ENCODE data around the gene CAMK1.
A peak's percentile ranks its signal among the peaks of the same experiment; 100 is the strongest.

CAMK1 gene

DNA sequence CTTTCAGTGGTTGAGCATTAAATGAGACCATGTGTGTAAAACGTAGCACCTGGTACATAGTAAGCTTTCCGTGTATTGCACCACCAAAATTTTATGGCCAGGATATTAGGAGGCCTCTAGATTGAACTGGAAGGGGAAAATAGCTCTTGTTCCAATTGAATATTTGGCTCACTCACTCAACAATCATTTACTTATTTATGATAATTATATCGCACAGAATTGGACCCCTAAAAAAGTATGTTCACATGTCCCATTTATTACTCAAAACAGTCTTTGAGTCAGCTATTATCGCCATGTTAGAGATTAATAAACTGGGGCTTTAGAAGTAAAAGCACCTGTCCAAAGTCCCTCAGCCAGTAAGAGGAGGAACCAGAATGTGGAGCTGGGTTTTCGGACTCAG, 35.2 kb upstream of the CAMK1 start:
- Mint-ChIP-seq H3K36me3 (peaks cover 6% of the 10 kb centered on the region), H3K4me1 (ENCODE audit: low read depth) (peaks cover 28% of the 10 kb centered on the region), H3K27ac (no peak overlapping the region), H3K9me3 (ENCODE audit: low read depth) (no peaks in the 10 kb centered on the region), H3K4me3 (no peak overlapping the region), H3K27me3 (no peaks in the 10 kb centered on the region)

- peaks cover 6% of the 10 kb centered on the region for H3K36me3 Mint-ChIP-seq
- H3K4me3 Mint-ChIP-seq: no peak overlapping the region
- H3K4me1 Mint-ChIP-seq (ENCODE audit: low read depth): peaks cover 17% of the 10 kb centered on the region
- peak overlapping the region; percentile 76 for H3K27ac Mint-ChIP-seq
- H3K27me3 Mint-ChIP-seq: no peaks in the 10 kb centered on the region
- H3K9me3 Mint-ChIP-seq (ENCODE audit: low read depth): no peaks in the 10 kb centered on the region
These were observed 33.7 kb upstream of the CAMK1 start for GRCh38 chr3:9803494-9803893.

GRCh38 chr3:9800529-9800928, 30.8 kb upstream of the CAMK1 start:
- Mint-ChIP-seq H3K4me3 (no peak overlapping the region), H3K9me3 (ENCODE audit: low read depth) (no peaks in the 10 kb centered on the region), H3K4me1 (ENCODE audit: low read depth) (peaks cover 30% of the 10 kb centered on the region), H3K27ac (no peak overlapping the region), H3K27me3 (no peaks in the 10 kb centered on the region), H3K36me3 (peaks cover 6% of the 10 kb centered on the region)

- peaks cover 13% of the 10 kb centered on the region for H3K36me3 Mint-ChIP-seq
- peak overlapping the region; percentile 31 for H3K27ac Mint-ChIP-seq
These were observed 27.6 kb upstream of the CAMK1 start for GRCh38 chr3:9797196-9797945.

GRCh38 chr3:9795207-9795606, 25.5 kb upstream of the CAMK1 start:
- peak overlapping the region; percentile 91 for H3K27ac Mint-ChIP-seq
- H3K27me3 Mint-ChIP-seq: no peaks in the 10 kb centered on the region
- peaks cover 13% of the 10 kb centered on the region for H3K36me3 Mint-ChIP-seq
- H3K4me3 Mint-ChIP-seq: peak overlapping the region; percentile 85
- H3K4me1 Mint-ChIP-seq (ENCODE audit: low read depth): peaks cover 60% of the 10 kb centered on the region
- no peaks in the 10 kb centered on the region for H3K9me3 Mint-ChIP-seq (ENCODE audit: low read depth)

More at GRCh38 chr3:9797196-9797945, 27.6 kb upstream of the CAMK1 start:
- H3K27me3 Mint-ChIP-seq: no peaks in the 10 kb centered on the region
- H3K4me3 Mint-ChIP-seq: no peak overlapping the region
- H3K4me1 Mint-ChIP-seq (ENCODE audit: low read depth): peaks cover 44% of the 10 kb centered on the region
- H3K9me3 Mint-ChIP-seq (ENCODE audit: low read depth): no peaks in the 10 kb centered on the region

- H3K9me3 Mint-ChIP-seq (ENCODE audit: low read depth): no peaks in the 10 kb centered on the region
- peaks cover 17% of the 10 kb centered on the region for H3K36me3 Mint-ChIP-seq
- peak overlapping the region; percentile 99 for H3K4me3 Mint-ChIP-seq
- peaks cover 62% of the 10 kb centered on the region for H3K4me1 Mint-ChIP-seq (ENCODE audit: low read depth)
- no peaks in the 10 kb centered on the region for H3K27me3 Mint-ChIP-seq
- peak overlapping the region; percentile 100 for H3K27ac Mint-ChIP-seq
These were observed 24.7 kb upstream of the CAMK1 start for GRCh38 chr3:9794400-9794799.

- H3K4me1 Mint-ChIP-seq (ENCODE audit: low read depth): peaks cover 65% of the 10 kb centered on the region
These were observed 23.5 kb upstream of the CAMK1 start for GRCh38 chr3:9793161-9793781.

DNA sequence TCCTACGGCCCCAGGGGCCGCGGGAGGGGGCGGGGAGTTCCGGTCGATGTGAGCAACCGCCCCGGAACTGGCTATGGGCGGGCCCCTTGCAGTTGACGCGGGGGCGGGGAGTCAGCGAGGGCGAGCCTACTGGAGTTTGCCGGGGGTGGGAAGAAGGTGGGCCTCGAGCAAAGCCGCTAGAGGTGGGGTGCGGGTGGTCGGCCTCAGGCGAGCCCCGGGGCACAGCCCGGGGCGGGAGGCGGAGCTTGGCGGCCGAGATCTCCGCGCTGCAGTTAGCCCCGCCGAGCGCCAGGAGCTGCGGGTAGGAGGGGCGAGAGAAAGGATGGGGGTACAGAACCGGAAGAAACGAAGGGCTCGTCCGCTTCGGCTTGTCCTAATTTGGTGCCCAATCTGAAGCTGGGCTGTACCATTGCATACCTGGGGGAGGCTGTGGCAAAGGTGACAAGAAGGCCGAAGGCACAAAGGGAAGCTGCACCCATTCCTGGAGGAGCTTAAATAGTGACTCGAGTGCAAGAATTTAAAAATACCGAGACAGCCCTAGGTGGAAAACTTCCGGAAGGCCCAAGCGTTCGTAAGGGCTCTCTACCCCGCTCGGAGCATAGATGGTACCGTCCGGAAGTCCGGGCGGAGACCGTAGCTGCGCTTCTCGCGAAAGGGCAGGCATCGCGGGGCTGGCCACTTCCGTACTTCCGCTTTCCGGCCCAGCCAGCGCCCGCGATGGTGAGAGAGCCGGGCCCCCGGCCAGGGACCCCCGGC, 22.8 kb upstream of the CAMK1 start, which contains the start of the genes ARPC4 and TADA3:
ARPC4 (plus strand) TSS at position 678 of the 756 bp plus-strand sequence; CDS start at position 718, 40 bp downstream.
TADA3 (minus strand) TSS at position 69 of the 756 bp plus-strand sequence. CDS start 1,007 bp downstream, outside the sequence.
- Mint-ChIP-seq H3K27ac (peak within 1 kb of the TSS; percentile 100), H3K4me3 (peak within 1 kb of the TSS; percentile 99), H3K4me1 (ENCODE audit: low read depth) (peaks cover 63% of the 10 kb centered on the region), H3K27me3 (no peaks in the 10 kb centered on the region), H3K9me3 (ENCODE audit: low read depth) (no peaks in the 10 kb centered on the region), H3K36me3 (peaks cover 23% of the 10 kb centered on the region)

More at GRCh38 chr3:9793161-9793781, 23.5 kb upstream of the CAMK1 start:
- H3K4me3 Mint-ChIP-seq: peak overlapping the region; percentile 99
- H3K9me3 Mint-ChIP-seq (ENCODE audit: low read depth): no peaks in the 10 kb centered on the region
- H3K27ac Mint-ChIP-seq: peak overlapping the region; percentile 100
- no peaks in the 10 kb centered on the region for H3K27me3 Mint-ChIP-seq
- peaks cover 20% of the 10 kb centered on the region for H3K36me3 Mint-ChIP-seq

GRCh38 chr3:9791790-9792404, 22.1 kb upstream of the CAMK1 start:
- Mint-ChIP-seq H3K27me3 (no peaks in the 10 kb centered on the region), H3K4me1 (ENCODE audit: low read depth) (peaks cover 63% of the 10 kb centered on the region), H3K27ac (peak overlapping the region; percentile 100), H3K36me3 (peaks cover 24% of the 10 kb centered on the region), H3K4me3 (peak overlapping the region; percentile 99), H3K9me3 (ENCODE audit: low read depth) (no peaks in the 10 kb centered on the region)

DNA sequence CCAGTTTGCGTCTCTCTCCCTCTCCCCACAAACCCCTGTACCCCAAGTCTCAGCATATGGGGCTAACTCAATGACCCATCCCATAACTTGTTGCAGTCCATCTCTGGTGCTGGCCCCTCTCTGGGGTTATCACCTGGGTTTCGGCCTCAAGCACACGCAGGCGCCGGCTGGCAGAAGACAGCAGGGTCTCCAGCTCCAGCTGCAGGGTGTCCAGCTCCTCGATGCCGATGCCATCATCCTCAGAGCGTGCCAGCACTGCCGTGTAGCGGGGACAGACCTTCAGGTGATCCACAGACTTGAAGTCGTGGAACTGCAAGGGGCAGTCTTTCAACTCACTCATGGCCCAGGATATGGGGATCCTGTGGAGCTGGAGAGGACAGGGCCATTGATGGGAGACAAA, 21.4 kb upstream of the CAMK1 start:
- peaks cover 65% of the 10 kb centered on the region for H3K4me1 Mint-ChIP-seq (ENCODE audit: low read depth)
- H3K27me3 Mint-ChIP-seq: no peaks in the 10 kb centered on the region
- H3K36me3 Mint-ChIP-seq: peaks cover 27% of the 10 kb centered on the region
- peak overlapping the region; percentile 99 for H3K4me3 Mint-ChIP-seq
- H3K9me3 Mint-ChIP-seq (ENCODE audit: low read depth): no peaks in the 10 kb centered on the region
- no peak overlapping the region for H3K27ac Mint-ChIP-seq

GRCh38 chr3:9787714-9788113, 18.0 kb upstream of the CAMK1 start:
- Mint-ChIP-seq H3K27ac (peak overlapping the region; percentile 96), H3K36me3 (peaks cover 20% of the 10 kb centered on the region), H3K4me3 (peak overlapping the region; percentile 69), H3K4me1 (ENCODE audit: low read depth) (peaks cover 53% of the 10 kb centered on the region), H3K27me3 (no peaks in the 10 kb centered on the region), H3K9me3 (ENCODE audit: low read depth) (no peaks in the 10 kb centered on the region)

DNA sequence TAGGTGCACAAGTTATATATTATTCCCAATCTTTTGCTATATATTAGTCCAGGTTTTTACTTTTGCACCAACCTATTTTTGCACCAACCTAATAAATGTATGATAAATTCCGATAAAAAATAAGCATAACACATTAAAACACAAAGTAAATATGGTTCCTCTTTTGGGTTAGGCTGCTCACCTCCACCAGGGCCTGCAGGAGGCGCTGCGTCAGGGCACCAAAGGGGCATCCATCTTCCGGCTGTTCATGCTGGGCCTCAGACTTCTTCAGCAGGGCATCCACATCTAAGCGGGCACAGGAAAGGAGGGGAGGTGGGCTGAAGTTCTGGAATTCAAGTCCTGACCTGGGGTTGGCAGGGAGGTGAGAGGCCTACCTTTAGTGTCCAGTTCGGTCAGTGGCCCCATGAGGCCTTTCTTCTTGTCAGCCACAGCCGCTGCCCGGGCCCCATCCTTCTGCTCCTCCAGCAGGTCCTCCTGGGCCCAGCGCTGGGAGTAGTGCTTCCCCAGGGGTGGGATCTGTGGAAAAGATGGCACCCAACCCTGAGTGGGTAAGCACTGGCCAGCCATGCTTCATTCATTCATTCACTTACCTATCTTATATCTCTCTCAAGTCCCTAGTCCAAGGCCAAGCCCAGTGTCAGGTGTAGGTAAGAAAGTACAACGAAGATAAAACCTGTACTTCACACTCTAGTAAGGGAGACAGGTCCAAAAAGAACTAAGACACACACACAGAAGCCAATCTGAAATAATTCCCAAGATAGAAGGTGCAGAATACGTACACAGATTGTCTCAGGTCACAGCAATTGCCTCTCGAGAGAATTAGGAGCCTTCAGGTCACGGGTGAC, 17.3 kb upstream of the CAMK1 start:
- H3K9me3 Mint-ChIP-seq (ENCODE audit: low read depth): no peaks in the 10 kb centered on the region
- H3K4me3 Mint-ChIP-seq: peak overlapping the region; percentile 69
- H3K36me3 Mint-ChIP-seq: peaks cover 20% of the 10 kb centered on the region
- H3K27me3 Mint-ChIP-seq: no peaks in the 10 kb centered on the region
- peaks cover 60% of the 10 kb centered on the region for H3K4me1 Mint-ChIP-seq (ENCODE audit: low read depth)
- peak overlapping the region; percentile 96 for H3K27ac Mint-ChIP-seq

- H3K27ac Mint-ChIP-seq: peak overlapping the region; percentile 58
- peaks cover 58% of the 10 kb centered on the region for H3K4me1 Mint-ChIP-seq (ENCODE audit: low read depth)
These were observed 16.5 kb upstream of the CAMK1 start for GRCh38 chr3:9786209-9786739.

More at GRCh38 chr3:9786209-9786739, 16.5 kb upstream of the CAMK1 start:
- no peaks in the 10 kb centered on the region for H3K27me3 Mint-ChIP-seq
- H3K9me3 Mint-ChIP-seq (ENCODE audit: low read depth): no peaks in the 10 kb centered on the region
- H3K36me3 Mint-ChIP-seq: peaks cover 20% of the 10 kb centered on the region
- H3K4me3 Mint-ChIP-seq: no peak overlapping the region

Data from activated naive CD8-positive, alpha-beta T cell (primary cell).